Spinal cord (tissue), 10 donors: ENCODE measurements around the gene COL25A1. TPM values are rescaled to one million over a fixed set of nuclear protein-coding genes. Genes with fewer than 3 reads are reported as not detected.

Source experiments
- DNase-seq, 6 donors: peaks; one replicate each; pipeline versions ENCODE4 v3.0.0 to v3.0.0-alpha.2; 2013 to 2015; ENCODE audit warnings: low spot score in 6 of 6, low read depth in 4 of 6
- H3K27ac ChIP-seq: one replicate; pipeline ENCODE4 v1.5.1; 2013; ENCODE audit warnings: low read depth, low read length, control low read depth
- H3K27me3 ChIP-seq: one replicate; pipeline ENCODE4 v1.6.1; 2013; ENCODE audit warnings: low read length; ENCODE audit not compliant: control insufficient read depth, insufficient read depth
- H3K36me3 ChIP-seq: one replicate; pipeline ENCODE4 v1.6.1; 2013; ENCODE audit warnings: low read length; ENCODE audit not compliant: control insufficient read depth, insufficient read depth
- H3K4me1 ChIP-seq: one replicate; pipeline ENCODE4 v1.6.1; 2013; ENCODE audit warnings: low read length; ENCODE audit not compliant: control insufficient read depth, insufficient read depth
- H3K4me3 ChIP-seq: one replicate; pipeline ENCODE4 v1.5.1; 2013; ENCODE audit warnings: low read depth, low read length, control low read depth
- H3K9me3 ChIP-seq: one replicate; pipeline ENCODE4 v1.6.1; 2013; ENCODE audit warnings: low read length; ENCODE audit not compliant: control insufficient read depth, insufficient read depth
- WGBS: methylation state at CpG from one replicate; pipeline ENCODE4 v1.1.5; 2013; ENCODE audit warnings: missing lambda C conversion rate; ENCODE audit not compliant: insufficient coverage; 5-methylcytosine and 5-hydroxymethylcytosine counted together
- polyA plus RNA-seq, 2 donors: library from polyadenylated mRNA; unstranded; fragments of 120-200 nt; gene quantifications; one replicate each; pipeline ENCODE4 v1.2.1, GENCODE V29; 2013; ENCODE audit not compliant: insufficient read length in 2 of 2
- total RNA-seq, 2 donors: library from RNA; depleted of rRNA in 1 of 2; stranded (reverse); fragments of 120-200 nt in 1 of 2; fragments of >200 nt in 1 of 2; gene quantifications; one replicate each; pipeline versions ENCODE4 v1.2.3 to v1.2.4, GENCODE V29; 2013 to 2014
- donor health status: healthy.

COL25A1 gene
- total and polyA plus RNA-seq, 4 donors: 9.3 to 33.6 (median 13.4) TPM

DNA sequence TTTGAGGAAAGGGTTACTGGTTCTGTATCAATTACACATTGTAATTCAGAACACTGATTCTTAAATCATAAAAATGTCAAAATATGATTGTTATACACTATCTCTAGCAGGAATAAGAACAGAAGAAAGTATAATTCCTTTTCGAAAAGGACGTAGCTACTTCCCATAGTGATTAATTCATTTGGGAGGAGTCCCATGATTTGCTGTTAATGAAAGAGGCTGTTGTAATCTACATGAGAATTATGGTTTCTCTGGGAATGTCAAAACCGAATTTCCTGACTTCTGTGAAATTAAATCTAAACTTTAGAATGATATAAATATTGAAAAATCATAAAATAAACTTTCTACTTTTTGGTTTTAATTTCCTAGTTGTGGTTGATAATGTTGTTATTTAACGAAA lies 348.5 kb downstream of the COL25A1 start:
- no peak overlapping the region for H3K4me3 ChIP-seq
- WGBS: 80% methylated on average over 2 of the region's 4 CpGs
- H3K27ac ChIP-seq: no peak overlapping the region
- no peaks in the 10 kb centered on the region for H3K36me3 ChIP-seq
- no peaks in the 10 kb centered on the region for H3K4me1 ChIP-seq
- no peaks in the 10 kb centered on the region for H3K9me3 ChIP-seq
- DNase-seq: no peak
- H3K27me3 ChIP-seq: no peaks in the 10 kb centered on the region

DNA sequence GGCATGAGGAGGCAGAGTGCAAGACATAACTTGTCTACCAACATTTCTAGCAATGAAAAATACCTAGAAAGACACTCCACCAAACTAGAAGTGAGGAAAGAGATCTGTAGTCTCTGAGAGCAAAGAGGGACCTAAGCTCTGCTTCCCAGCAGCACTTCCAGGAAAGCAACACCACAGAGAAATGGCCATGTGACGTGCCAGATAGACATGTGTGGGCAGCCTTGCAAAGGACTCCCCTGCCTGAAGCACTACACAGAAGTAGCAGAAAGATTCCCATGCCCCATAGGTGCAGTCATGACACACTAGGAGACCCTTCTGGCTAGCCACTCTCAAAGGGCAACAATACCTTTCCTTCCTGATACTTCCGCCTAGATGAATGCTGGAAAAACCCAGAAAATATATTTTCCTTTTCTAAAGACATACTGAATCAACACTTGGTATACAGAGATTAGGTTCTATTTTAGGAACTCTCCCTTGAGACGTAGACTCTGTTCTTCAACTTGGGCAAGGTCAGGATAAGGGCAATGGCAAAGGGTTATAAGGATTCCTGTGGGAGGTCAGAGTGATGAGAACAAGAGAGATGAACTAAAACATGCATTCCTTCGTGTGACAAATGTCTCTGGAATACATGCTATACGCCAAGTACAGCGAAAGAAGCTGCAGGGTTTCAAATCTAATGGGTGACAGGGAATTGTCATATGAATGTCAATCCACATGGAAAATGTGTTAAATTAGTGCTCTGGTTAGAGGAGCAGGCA lies 352.1 kb downstream of the COL25A1 start:
- Histone ChIP-seq H3K4me3 (no peak overlapping the region), H3K27me3 (no peaks in the 10 kb centered on the region), H3K36me3 (no peaks in the 10 kb centered on the region), H3K9me3 (no peaks in the 10 kb centered on the region), H3K4me1 (no peaks in the 10 kb centered on the region), H3K27ac (no peak overlapping the region)
- no peak for DNase-seq
- WGBS: 86% methylated on average over 5 of the region's 6 CpGs

DNA sequence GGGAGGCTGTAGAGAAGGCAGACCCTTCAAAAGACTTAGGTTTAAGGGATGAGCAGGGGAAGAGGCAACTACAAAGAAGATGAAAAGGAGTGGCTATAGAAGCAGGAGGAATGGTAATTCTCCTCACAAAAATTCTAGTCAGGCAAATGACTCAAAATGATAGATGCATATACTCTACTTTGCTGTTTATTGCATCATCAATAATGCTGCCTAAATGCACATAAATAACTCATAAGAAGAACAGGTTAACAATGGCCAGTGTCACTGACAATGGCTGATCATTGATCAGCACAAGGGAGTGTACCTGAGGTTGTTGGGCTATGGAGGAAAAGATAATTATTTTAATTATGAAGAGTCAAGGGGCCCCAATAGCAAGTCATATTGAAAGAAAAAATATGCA lies 354.9 kb downstream of the COL25A1 start:
- Histone ChIP-seq H3K27ac (no peak overlapping the region), H3K4me3 (no peak overlapping the region), H3K27me3 (no peaks in the 10 kb centered on the region), H3K36me3 (no peaks in the 10 kb centered on the region), H3K9me3 (no peaks in the 10 kb centered on the region), H3K4me1 (no peaks in the 10 kb centered on the region)
- no peak for DNase-seq

DNA sequence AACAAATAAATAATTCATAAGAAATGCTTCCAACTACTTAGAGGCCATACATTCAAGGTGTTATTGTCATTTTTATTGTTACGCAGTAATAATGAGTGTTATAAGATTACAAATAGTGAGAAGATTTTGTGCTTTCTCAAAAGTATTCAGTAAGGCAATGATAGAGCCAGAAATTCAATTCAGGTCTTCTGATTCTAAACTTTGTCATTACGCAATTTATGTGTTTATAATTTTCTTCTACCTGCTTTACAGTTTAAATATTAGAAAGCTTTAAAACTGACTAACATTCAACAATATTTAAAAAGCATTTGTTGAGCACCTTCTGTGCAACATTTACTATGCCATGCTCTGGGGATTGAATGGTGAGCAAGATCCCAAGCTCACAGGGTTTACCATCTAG lies 356.2 kb downstream of the COL25A1 start:
- WGBS: no CpG with 5 or more reads among the region's 2 CpGs

DNA sequence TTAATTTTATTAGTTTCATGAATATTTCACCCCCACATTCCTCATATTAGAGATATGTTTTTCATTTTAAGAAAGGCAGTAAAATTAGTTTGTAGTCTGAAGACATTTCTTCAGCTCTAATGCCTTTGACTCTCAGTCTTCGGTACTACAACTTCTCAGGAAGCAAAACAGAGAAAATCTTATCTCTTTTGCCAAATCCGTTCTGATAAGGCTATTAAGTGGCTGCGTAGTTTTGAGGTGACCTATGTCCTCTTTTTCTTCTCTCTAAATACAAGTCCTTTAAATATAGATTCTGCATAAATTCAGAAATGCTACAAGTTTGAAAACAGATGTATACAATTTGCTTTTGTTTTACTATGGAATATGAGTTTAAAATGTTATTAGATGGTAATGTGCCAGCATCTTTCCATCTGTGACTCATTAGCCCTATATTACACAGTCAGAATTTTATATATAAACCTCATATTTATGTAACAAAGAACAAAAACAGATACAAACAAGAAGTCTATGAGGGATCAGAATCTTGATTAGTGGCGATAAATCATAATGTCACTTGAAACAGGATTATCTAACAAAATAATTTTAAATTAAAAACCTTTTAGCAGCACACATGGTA lies 358.4 kb downstream of the COL25A1 start:
- H3K4me3 ChIP-seq: no peak overlapping the region
- H3K27ac ChIP-seq: no peak overlapping the region
- H3K27me3 ChIP-seq: no peaks in the 10 kb centered on the region
- no peaks in the 10 kb centered on the region for H3K36me3 ChIP-seq
- no peak for DNase-seq
- no CpG with 5 or more reads among the region's 4 CpGs for WGBS
- H3K9me3 ChIP-seq: no peaks in the 10 kb centered on the region
- peaks cover 3% of the 10 kb centered on the region for H3K4me1 ChIP-seq

More for the DNA sequence above, 356.2 kb downstream of the COL25A1 start:
- H3K4me1 ChIP-seq: no peaks in the 10 kb centered on the region
- H3K27ac ChIP-seq: no peak overlapping the region
- H3K4me3 ChIP-seq: no peak overlapping the region
- DNase-seq: no peak
- no peaks in the 10 kb centered on the region for H3K27me3 ChIP-seq
- H3K9me3 ChIP-seq: no peaks in the 10 kb centered on the region
- no peaks in the 10 kb centered on the region for H3K36me3 ChIP-seq

DNA sequence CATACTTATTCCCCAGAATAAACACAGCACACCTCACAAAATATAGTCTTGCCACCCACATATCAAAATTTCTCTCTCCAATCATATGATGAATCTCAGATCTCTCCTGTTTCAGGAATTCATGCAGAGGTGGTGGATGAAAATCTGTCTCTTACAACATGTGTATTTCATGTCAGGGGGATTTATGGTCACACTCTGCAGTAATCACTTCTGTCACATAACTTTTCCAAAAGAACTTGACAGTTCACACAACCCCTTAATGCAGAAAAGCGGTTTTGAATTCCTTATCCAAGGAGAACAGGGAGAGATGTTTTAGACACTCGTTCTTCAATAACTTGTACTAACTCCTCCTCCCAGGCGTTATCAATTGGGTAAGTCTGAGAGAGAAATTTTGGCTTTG lies 359.1 kb downstream of the COL25A1 start:
- Histone ChIP-seq H3K4me1 (peaks cover 3% of the 10 kb centered on the region), H3K9me3 (no peaks in the 10 kb centered on the region), H3K27ac (no peak overlapping the region), H3K4me3 (no peak overlapping the region), H3K27me3 (no peaks in the 10 kb centered on the region), H3K36me3 (no peaks in the 10 kb centered on the region)
- DNase-seq: no peak
- no CpG with 5 or more reads among the region's 3 CpGs for WGBS

DNA sequence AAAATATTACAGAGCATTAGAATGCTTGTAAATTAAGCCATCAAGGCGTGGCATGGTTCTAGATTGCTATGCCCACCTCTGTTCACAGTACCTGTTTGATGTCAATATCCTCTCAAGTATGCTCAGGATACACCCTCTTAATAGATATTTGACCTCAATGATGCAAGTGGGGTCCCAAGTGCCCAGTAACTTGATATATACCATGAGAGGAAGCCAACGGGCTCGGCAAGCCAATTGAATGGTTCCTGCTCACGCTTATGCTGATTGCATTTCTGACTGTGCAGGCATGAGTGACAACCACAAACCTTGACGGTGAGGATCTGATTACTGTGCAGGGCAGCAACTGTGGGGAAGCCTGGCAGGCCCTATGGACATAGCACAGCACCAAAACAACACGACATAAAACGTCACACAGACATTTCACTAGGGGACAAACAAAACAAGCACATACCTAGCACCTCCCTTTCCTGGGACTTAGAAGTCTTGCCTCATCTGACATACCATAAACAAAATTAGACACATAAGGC lies 360.5 kb downstream of the COL25A1 start:
- H3K27ac ChIP-seq: no peak overlapping the region

DNA sequence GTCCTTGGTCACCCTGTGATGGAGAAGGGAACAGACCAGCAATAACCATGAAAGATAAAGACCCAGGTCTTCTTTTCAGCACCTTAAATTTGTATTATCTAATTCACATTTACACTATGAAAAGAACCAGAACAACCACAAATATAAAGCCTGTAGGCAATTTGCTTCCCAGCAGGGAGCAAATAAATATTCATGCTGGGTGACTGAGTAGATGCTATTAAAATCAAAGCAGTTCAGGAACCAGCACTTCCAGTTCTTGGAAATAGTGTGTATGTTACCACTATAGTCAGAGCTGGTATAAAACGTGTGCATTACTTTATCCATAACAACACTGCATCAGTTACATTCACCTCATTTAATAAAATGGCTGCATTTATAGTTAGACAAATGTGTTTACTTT lies 361.8 kb downstream of the COL25A1 start:
- Histone ChIP-seq H3K9me3 (no peaks in the 10 kb centered on the region), H3K36me3 (no peaks in the 10 kb centered on the region), H3K27ac (no peak overlapping the region), H3K4me1 (peaks cover 3% of the 10 kb centered on the region), H3K27me3 (no peaks in the 10 kb centered on the region), H3K4me3 (no peak overlapping the region)
- DNase-seq: peak in 1 of 6 donors; percentile 84
- no CpG with 5 or more reads among the region's 1 CpG for WGBS

More for the DNA sequence above, 360.5 kb downstream of the COL25A1 start:
- Histone ChIP-seq H3K4me1 (peaks cover 3% of the 10 kb centered on the region), H3K36me3 (no peaks in the 10 kb centered on the region), H3K9me3 (no peaks in the 10 kb centered on the region), H3K27me3 (no peaks in the 10 kb centered on the region), H3K4me3 (no peak overlapping the region)
- 77% methylated on average over 7 of the region's 7 CpGs for WGBS
- DNase-seq: no peak

DNA sequence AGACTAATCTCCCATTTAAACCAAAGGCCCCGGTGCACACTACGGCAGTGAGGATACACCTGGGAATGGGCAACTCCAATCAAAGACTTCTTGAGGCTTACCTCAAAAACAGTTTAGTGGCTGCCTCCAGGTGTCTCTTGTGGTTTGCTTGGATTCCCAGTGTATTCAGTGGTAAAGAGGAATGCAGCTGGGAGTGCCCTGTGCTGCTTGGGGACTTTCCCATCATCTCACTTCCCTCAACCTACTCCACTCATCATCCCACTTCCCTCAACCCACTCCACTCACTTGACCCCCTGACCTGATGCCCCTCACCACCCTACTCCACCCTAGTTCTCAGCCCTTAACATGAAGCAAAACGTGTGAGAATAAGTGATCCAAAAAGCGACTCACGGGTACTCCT lies 362.3 kb downstream of the COL25A1 start:
- Histone ChIP-seq H3K27ac (no peak overlapping the region), H3K4me3 (no peak overlapping the region), H3K4me1 (peaks cover 3% of the 10 kb centered on the region), H3K27me3 (no peaks in the 10 kb centered on the region), H3K9me3 (no peaks in the 10 kb centered on the region), H3K36me3 (no peaks in the 10 kb centered on the region)
- WGBS: 54% methylated on average over 3 of the region's 5 CpGs
- DNase-seq: no peak

DNA sequence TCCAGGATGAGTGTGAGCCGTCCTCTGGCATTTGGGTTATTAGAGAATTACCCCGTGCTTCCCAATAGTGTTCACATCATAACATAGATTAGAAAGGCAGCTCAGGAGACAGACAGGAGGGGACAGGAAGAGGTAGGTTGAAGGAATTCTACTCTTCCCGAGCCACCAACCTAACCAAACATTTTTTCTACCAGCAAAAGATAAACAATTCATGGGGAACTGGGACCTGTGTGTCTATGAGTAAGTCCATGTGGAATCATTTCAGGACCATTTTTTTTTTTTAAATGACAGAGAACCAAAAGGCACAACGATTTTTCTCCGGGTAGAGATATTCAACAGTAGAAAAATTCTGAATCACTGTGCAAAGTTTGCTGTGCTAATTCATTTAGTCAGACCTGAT lies 365.4 kb downstream of the COL25A1 start:
- Histone ChIP-seq H3K9me3 (no peaks in the 10 kb centered on the region), H3K4me3 (no peak overlapping the region), H3K4me1 (peaks cover 3% of the 10 kb centered on the region), H3K27me3 (no peaks in the 10 kb centered on the region), H3K36me3 (no peaks in the 10 kb centered on the region), H3K27ac (no peak overlapping the region)
- WGBS: 67% methylated on average over 1 of the region's 5 CpGs
- no peak for DNase-seq
